ENCODE data around the gene UGT1A3.
A peak's percentile ranks its signal among the peaks of the same experiment; 100 is the strongest.

UGT1A3 gene

GRCh38 chr2:233754872-233755611 lies 26.2 kb downstream of the UGT1A3 start:
- no peak overlapping the region for H3K27ac ChIP-seq
- TF ChIP-seq CTCF (IDR thresholded peaks at IDR 0.05): no peak
- TF ChIP-seq ZFX (IDR thresholded peaks at IDR 0.05; ENCODE audit: borderline replicate concordance): no peak

- TF ChIP-seq CTCF (IDR thresholded peaks at IDR 0.05) (no peak), ZFX (IDR thresholded peaks at IDR 0.05; ENCODE audit: borderline replicate concordance) (no peak)
- H3K27ac ChIP-seq: peak overlapping the region; percentile 42; the same call in 1 of the 2 replicates
Observed at GRCh38 chr2:233756429-233757081, 27.7 kb downstream of the UGT1A3 start.

- H3K27ac ChIP-seq: peak overlapping the region; percentile 22; the same call in 1 of the 2 replicates
- TF ChIP-seq CTCF (IDR thresholded peaks at IDR 0.05) (no peak), ZFX (IDR thresholded peaks at IDR 0.05; ENCODE audit: borderline replicate concordance) (no peak)
Observed at GRCh38 chr2:233758141-233758540, 29.3 kb downstream of the UGT1A3 start.

GRCh38 chr2:233758849-233759248 lies 30.0 kb downstream of the UGT1A3 start:
- no peak for TF ChIP-seq CTCF (IDR thresholded peaks at IDR 0.05)
- TF ChIP-seq ZFX (IDR thresholded peaks at IDR 0.05; ENCODE audit: borderline replicate concordance): no peak

GRCh38 chr2:233760043-233760442 lies 31.2 kb downstream of the UGT1A3 start, which contains the start of gene UGT1A1:
Gene UGT1A1 (plus strand): TSS chr2:233760270. CDS start chr2:233760288, 18 bp downstream.
- peak within 1 kb of the TSS; percentile 70 for H3K27ac ChIP-seq

More at GRCh38 chr2:233758849-233759248, 30.0 kb downstream of the UGT1A3 start:
- H3K27ac ChIP-seq: peak overlapping the region; percentile 70

GRCh38 chr2:233761040-233761769 lies 32.4 kb downstream of the UGT1A3 start:
- no peak for TF ChIP-seq ZFX (IDR thresholded peaks at IDR 0.05; ENCODE audit: borderline replicate concordance)
- TF ChIP-seq CTCF (IDR thresholded peaks at IDR 0.05): no peak
- H3K27ac ChIP-seq: peak overlapping the region; percentile 70; the same call in 1 of the 2 replicates

More at GRCh38 chr2:233760043-233760442, 31.2 kb downstream of the UGT1A3 start, which contains the start of gene UGT1A1:
- TF ChIP-seq ZFX (IDR thresholded peaks at IDR 0.05; ENCODE audit: borderline replicate concordance): no peak
- TF ChIP-seq CTCF (IDR thresholded peaks at IDR 0.05): no peak
